HL-60/S4 (cell line): ENCODE data around the gene PNKD.

Experiments used
- in situ Hi-C: fragments of 300-500 bp; cut with MboI; formaldehyde crosslinking; loops from 2 replicates; pipeline ENCODE4 v1.14.3; 2022; ENCODE audit warnings: low sequenced_read_pairs

PNKD gene

DNA sequence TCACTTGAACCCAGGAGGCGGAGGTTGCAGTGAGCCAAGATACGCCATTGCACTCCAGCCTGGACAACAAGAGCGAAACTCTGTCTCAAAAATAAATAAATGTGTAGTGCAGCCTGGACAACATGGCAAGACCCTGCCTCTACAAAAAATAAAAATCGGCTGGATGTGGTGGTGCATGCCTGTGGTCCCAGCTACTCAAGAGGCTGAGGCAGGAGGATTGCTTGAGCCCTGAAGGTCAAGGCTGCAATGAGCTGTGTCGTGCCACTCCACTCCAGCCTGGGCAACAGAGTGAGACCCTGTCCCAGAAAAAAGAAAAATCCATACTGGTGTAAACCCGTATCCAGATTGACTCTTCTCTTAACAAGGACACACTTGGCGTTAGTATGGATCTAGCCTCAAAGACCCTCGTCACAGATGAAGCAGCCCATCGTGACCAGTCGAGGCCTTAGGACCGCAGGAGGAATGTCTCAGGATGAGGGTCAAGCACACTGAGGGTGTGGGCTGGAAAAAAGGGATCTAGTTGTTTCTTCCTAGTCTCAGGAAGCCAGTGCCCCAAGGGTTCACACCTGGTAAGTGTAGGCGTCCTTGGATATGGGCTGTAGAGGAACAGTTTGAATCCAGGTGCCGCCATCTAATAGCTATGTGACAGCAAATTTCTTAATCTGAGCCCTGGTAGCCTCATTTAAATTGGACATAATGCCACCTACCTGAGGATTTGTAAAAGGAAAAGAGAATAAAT, 13.5 kb upstream of the PNKD start:
- in situ Hi-C loops: loop anchor here (5.0 kb wide), 1 partner anchor 74 kb away; no protein-coding TSS in a partner anchor

DNA sequence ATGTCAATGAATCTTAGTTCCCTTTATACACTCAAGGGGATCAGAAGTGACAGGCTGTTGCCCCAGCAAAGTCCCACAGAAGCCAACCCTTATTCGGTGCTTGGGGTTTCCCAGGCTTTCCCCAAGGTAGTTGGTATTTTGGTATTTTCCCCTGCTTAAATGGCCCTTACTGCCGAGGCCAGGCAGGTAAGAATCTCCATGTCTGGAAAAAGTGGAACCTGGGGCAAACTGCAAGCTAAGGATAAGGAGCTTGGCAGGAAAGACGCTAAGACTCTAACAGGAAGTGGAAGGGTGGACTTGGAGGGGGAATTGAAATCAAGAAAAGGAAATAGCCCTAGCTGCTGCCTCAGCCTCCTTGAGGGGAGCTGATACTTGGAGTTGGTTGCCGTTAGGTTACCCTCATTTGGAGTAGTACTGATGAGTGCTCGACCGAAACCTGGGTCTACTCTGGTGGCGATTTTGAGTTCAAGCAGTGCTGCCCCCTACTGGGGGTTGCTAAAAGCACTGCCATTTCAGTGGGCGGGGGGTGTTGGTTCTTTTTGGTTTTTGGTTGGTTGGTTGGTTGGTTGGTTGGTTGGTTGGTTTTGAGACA, 12.8 kb upstream of the PNKD start:
- in situ Hi-C loops: loop anchor here (5.0 kb wide), 1 partner anchor 75 kb away; no protein-coding TSS in a partner anchor

DNA sequence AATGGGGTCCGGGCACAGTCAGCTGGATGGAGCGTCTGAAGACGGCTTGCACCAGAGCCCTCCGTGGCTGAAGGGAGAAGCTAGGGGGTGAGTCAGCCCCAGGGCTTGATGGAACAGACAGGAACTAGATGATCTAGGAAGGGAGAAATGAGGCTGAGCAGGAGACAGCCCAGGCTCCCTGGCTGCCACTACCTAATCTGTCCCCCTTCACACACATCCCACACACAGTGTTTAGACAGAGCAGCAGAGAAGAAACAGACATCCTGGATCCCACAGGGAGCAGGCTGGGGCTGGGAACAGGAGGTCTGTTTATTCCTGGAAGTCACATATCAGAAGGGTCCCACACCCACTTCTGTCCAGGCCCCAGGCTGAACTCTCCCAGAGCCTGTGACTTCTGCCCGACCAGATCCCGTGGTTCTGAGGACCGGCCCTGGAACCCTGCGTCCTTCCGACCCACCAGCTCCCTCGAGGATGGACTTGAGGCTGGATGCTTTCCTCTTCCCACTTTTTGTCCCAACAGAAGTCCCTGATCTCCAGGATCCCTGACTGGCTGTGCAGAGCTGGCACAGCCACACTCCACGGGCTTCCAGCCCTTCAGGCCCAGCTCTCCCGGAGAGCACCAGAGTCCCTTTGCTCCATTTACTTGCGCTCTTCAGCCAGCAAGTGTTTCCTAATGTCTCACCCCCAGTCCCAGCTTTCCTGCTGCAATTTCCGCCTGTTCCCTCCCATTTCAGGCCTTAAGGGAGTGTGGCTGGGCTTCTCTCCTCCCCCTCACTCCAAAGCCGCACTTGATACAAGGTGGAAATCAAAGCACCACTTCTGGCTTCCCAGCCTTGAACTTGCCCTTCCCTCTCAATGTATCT, 11.0 kb upstream of the PNKD start:
- in situ Hi-C loops: loop anchor here (5.0 kb wide), 1 partner anchor 77 kb away; no protein-coding TSS in a partner anchor

DNA sequence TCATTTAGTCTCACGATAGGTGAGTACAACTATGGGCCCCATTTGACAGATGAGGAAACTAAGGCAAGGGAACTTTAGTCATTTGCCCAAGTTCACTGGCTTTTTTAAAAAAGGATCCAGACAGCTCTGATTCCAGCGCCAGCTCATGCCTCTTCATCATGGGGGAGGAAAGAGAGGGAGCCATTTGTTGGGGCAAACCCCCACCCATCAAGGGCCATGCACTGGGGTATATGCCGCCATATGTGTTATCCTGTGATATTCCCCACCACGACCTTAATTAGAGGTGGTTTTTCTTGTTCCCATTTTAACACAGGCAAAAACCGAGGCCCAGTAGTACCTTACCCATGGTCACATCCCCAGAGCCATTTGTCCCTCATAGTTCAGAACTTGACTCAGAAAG, 10.2 kb upstream of the PNKD start:
- in situ Hi-C loops: no loop called here

DNA sequence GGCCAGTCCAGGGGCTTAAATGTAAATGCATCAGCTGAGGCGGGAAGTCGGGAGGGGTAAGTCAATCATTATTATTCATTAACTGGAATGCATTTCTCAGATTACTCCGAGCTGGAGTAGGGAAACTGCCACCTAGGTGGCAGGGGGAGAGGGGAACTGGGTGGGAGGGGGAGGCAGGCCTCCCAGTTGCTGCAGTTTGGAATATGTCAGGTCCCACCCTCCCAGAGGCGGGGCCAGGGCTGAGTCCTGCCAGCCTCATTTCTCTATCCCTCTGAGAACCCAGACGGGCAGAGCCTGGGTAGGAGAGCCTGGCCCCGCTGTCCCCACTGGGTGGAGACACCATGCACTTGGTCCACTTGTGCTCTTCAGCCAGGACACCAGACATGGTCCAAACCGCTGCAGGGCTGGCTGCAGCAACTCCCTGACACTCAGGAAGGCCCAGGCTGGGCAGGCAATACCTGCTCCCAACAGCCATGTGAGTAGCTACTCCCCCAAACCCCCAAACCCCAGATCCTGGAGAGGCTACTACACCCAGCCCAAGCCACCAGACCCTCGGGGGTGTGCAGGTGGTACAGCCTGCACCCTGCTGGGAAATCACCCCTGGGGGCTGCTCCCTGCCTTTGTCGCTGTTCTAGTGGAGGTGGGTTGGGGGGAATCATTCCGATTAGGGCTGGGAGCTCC, 9.4 kb upstream of the PNKD start, which contains the start of gene GPBAR1:
GPBAR1 (plus strand) TSS at position 274 of the 681 bp plus-strand sequence. CDS start 1,710 bp downstream, outside the sequence.
- in situ Hi-C loops: no loop called here

DNA sequence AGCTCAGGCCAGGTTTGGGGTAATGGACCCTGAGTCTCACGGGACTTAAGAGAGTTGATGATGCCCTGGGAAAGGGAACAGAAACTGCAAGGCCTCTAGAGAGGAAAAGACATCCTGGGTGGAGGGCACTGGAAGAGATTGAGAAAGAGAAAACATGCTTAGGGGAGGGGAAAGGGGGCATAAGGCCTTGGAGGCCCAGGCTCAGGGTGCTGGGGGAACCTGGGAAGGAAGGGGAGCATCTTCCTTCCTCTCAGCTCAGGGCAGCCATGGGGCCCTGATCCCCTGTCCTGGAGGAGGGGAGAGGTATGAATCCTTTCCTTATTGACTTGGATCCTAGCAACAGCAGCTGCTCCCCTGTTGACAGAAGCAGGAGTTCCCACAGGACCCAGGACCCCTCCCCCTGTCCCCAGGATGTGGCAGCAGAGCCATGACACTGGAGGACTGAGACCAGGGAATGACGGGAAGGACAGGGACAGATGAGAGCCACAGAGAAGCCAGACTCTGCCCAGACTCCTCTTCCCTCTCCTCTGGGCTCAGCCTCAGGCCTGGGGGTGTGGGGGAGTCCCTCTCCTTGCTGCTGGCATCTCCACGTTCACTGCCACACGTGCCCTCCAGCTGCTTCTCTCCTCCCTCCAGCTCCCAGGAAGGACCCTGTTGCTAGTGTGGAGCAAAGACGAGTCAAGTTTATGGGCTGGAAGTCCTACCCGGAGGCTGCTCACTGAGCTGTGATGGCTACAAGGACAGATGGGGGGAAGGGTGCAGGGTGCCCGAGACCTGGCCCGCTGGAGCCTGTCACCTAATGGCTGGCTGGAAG, 8.7 kb upstream of the PNKD start:
- in situ Hi-C loops: no loop called here

DNA sequence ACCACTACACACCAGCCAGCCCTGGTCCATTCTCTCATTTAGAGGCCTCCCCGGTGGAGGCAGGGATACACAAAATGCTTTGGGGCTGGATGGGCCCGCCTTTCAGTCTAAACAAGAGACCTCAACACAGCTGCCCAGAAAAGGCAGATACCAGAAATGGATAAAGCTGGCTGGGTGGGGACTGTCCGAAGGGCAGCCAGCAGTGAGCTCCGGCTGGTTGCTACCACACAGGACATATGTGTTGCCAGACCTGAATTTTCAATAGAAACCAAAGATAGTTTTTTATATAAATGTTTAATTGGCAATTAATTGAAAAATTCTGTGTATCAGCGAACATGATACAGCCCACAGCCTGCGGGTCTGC, 8.1 kb upstream of the PNKD start:
- in situ Hi-C loops: no loop called here

DNA sequence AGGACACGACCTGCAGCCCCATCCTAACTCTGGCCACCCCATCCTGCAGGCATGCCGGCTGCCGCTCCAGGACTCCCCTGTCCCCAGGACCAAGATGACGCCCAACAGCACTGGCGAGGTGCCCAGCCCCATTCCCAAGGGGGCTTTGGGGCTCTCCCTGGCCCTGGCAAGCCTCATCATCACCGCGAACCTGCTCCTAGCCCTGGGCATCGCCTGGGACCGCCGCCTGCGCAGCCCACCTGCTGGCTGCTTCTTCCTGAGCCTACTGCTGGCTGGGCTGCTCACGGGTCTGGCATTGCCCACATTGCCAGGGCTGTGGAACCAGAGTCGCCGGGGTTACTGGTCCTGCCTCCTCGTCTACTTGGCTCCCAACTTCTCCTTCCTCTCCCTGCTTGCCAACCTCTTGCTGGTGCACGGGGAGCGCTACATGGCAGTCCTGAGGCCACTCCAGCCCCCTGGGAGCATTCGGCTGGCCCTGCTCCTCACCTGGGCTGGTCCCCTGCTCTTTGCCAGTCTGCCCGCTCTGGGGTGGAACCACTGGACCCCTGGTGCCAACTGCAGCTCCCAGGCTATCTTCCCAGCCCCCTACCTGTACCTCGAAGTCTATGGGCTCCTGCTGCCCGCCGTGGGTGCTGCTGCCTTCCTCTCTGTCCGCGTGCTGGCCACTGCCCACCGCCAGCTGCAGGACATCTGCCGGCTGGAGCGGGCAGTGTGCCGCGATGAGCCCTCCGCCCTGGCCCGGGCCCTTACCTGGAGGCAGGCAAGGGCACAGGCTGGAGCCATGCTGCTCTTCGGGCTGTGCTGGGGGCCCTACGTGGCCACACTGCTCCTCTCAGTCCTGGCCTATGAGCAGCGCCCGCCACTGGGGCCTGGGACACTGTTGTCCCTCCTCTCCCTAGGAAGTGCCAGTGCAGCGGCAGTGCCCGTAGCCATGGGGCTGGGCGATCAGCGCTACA, 7.4 kb upstream of the PNKD start:
- in situ Hi-C loops: no loop called here

DNA sequence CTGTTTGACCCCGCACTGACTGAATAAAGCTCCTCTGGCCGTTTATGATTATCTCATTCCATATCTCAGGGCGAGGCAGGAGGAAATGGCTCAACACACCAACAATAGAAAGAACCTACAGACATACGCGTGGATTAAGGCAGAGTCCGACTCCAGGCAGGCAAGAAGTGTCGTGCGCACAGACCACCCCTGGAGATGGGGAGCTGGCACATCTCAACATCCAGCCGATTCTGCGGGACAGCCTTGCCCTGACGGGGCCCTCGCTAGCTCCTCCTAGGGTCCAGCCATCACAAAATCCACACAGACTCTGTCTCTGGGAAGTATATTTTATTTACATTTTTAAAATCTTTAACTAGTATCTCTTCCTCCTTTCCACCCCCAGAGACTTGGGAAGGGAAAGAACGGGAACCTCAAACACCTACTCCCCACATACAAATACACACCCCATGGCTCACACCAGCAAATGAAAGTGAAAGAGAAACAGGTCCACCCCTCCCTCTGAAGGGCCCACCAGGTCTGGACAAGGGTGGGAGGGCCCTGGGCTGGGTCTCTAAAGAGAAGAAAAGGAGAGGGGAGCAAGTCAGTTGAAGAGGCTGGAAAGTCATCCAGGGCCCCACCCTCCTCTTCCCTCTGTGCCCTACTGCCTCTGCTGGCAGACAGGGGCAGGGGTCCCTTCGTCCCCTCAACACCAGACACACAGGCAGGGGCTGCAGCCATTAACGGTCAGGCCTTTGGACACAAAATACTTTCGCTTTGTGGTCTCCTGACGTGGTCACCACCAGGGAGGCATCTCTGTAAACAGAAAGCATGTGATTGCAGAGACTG, 6.3 kb upstream of the PNKD start:
- in situ Hi-C loops: no loop called here

DNA sequence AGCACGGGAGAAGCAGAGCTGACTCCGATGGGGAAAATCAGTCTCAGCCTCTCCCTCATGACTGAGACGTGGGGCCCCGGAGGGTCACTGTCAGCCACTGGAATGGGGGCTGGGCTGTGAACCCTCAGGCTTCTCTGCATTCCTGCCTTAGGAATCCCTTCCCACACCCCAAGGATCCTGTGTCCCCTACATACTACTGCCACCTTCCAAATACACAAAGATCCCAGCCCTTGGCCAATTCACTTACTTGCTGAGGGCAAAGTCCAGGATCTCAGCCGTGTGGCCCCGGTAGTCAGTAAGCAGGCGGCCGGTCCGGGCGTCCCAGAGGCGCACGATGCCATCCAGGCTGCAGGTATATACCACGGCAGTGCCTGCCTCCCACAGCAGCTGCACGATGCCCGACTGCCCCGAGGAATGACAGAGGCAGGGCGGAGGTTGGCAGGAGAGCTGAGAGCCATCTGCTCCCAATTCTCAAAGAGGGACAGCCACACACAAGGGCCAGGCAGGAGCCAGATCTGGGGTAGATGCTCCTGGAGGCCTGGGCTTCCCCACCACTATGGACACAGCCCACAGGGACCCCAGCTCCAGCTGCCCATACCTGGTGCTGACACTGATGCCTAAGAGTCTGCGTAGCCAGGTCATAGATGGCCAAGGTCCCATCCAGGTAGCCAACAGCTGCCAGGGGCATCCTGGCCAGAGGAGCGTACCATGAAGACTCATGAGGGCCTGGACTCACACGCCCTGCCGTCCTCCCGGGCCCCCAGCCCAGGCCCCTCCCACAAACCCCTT, 5.4 kb upstream of the PNKD start:
- in situ Hi-C loops: no loop called here

DNA sequence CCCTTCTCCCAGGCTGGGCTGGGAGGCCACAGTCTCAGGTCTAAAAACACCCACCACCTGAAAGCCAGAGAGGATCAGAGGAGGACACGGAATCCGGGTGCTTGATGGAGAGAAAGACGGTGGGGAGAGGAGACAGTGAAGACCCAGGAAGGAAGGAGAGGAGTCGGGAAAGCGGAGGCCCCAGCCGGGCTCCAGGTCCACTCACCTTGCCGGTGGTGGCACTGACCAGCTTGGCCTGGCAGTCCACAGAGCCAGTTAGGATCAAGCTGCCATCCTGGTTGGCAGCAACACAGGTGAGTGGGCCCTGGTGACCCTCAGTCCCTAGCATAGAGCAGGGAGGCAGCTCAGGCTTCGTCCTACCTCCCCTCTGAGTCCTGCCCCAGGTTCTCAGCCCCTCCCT, 4.7 kb upstream of the PNKD start:
- in situ Hi-C loops: no loop called here

DNA sequence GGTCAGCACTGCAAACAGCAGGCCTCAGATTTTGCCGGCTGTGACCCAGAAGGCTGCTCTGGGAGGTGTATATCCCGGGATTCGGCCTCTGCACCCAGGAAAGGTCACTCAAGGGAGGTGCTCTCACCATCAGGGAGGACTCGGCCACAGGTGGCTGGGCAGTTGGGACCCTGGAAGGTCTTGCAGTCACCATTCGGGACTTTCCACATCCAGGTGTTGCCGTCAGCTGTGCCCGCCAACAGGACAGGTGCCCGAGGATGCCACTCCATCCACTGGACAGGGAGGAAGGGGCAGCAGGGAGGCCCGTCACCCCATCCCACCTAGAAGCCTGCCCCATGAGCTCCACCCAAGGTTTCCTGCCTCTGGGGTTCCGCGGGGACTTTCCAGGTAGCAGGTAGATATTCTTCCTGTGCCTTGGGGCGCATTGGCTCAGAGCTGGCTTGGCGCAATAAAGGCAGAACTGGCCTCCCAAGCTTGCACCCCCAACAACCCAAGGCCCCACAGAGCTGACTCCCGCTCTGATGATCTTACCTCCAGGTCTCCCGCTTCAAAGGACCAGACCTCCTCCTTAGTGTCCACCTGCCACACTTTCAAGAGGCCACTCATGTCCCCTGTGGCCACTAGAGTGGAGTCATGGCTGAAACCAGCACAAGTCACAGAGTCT, 3.9 kb upstream of the PNKD start:
- in situ Hi-C loops: no loop called here

DNA sequence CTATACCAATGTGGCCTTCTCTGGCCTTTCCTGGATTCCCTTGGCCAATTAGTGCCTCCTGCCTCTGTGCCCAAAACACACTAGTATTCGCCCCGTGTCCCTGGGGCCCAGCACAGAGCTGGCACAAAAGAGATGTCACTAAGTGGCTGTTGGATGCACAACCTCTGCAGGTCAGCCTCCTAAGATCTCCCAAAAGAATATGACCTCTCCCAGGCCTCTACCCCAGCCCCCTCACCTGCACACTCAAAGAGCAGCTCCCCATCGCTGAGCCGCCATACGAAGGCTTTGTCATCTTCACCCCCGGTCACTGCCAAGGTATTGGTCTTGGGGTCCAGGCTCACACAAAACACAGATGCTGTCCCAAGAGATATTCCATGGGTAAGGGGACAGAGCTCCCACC, 3.1 kb upstream of the PNKD start:
- in situ Hi-C loops: no loop called here

DNA sequence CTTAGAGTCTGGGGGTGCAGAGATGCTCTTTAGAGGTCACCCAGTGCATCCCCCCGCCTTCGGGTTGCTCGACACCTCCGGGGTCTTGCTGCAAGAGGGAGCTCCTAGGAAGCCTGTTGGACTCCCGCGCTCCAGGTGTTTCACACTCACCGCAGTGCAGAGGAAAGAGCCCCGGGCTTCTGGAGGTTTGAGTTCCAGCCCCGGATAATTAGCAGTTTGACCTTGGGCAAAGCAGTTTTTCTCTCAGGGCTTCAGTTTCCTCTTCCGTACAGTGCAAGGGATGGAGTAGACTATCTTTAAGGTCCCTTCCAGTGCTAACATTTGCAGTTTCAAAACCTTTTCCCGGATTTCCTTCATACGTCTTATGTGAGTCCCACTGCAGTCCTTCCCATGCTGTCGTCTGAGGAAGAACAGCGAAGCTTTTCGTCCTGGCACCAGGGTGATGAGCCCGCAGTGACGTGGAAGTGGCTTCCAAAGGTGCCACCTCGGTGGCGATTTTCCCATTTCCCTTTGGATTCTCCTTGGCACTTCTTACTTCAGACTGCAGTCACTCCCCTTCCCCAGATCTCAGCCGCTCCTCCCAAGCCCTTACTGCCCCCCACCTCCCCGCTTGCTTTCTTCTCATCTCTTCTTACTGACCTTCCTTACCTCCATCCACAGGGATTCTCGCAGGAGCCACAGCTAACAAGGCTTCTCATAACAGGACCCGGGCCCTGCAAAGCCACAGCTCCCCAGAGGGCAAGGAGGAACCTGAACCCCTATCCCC, 585 bp downstream of the PNKD start:
- in situ Hi-C loops: no loop called here

DNA sequence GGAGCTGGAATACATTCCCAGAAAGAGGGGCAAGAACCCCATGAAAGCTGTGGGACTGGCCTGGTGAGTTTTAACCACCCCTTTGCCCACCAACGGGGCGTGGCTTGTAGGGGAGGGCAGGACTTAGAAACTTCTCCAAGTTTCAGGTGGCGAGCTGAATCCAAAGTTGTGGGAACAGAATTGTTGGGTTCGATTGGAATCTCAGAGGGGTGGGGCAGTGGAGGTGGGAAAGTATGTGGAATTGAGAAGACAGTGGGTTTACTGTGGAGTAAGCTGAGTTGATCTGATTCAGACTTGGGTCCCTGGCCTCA, 1.1 kb downstream of the PNKD start:
- in situ Hi-C loops: no loop called here

DNA sequence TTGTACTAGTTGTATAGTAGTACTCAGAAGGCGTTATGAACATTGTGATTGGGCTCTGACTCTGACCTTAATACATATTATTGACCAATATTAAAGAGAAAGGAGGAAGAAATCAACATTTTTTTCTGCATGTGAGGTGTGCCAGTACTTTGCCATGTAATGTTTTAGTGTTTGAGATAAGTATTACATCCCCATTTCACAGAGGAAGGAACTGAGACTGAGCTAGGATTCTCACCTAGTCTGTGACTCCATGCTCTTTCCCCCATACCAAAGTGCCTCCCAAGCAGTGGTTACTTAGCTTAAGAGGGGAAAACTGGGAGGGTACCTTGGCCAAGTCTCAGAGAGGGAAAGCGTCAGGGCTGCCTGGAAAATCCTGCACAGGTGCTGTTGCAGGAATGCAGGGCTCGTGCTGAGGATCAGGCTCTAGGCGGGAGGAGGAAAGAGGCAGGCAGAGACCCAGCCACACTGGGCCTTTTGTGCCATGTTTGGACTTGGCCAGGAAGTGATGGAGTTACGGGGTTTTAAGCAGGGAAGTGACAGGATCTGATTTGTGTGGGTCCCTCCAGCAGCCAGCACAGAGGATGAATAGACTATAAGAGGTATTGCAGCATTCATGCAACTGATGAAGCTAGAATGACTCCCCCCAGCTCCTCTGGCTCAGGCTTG, 1.7 kb downstream of the PNKD start:
- in situ Hi-C loops: no loop called here
